Liver (tissue), 9 donors: ENCODE measurements around the gene GALNT10. TPM values are rescaled to one million over a fixed set of nuclear protein-coding genes. Genes with fewer than 3 reads are reported as not detected.

Experiments
- DNase-seq: peaks from one replicate; pipeline ENCODE4 v3.0.0-alpha.2; 2017; ENCODE audit warnings: low spot score
- H3K27ac ChIP-seq, 2 donors: one replicate each; pipeline ENCODE4 v1.7.0; 2013; ENCODE audit warnings: inconsistent platforms in 2 of 2, low read length in 2 of 2, control low read depth in 1 of 2, low read depth in 1 of 2, mild to moderate bottlenecking in 1 of 2
- H3K27me3 ChIP-seq, 4 donors: one replicate each; pipeline versions ENCODE4 v1.6.1 to v1.7.0; 2013; ENCODE audit warnings: low read length in 3 of 4, inconsistent platforms in 1 of 4, mild to moderate bottlenecking in 1 of 4, moderate library complexity in 1 of 4; ENCODE audit not compliant: control insufficient read depth in 4 of 4, insufficient read depth in 4 of 4
- H3K36me3 ChIP-seq, 4 donors: one replicate each; pipeline versions ENCODE4 v1.6.1 to v1.7.0; 2013; ENCODE audit warnings: low read length in 3 of 4, mild to moderate bottlenecking in 3 of 4, low read depth in 1 of 4, moderate library complexity in 1 of 4; ENCODE audit not compliant: control insufficient read depth in 4 of 4, insufficient read depth in 3 of 4
- H3K4me1 ChIP-seq, 4 donors: one replicate each; pipeline versions ENCODE4 v1.6.1 to v1.7.0; 2013; ENCODE audit warnings: low read length in 3 of 4, mild to moderate bottlenecking in 3 of 4, moderate library complexity in 1 of 4; ENCODE audit not compliant: control insufficient read depth in 4 of 4, insufficient read depth in 4 of 4
- H3K4me3 ChIP-seq, 3 donors: one replicate each; pipeline versions ENCODE4 v1.6.1 to v1.7.0; 2013; ENCODE audit warnings: low read length in 3 of 3, control low read depth in 1 of 3, low read depth in 1 of 3, mild to moderate bottlenecking in 1 of 3
- H3K9ac ChIP-seq, 2 donors: one replicate each; pipeline ENCODE4 v1.7.0; 2013; ENCODE audit warnings: low read length in 2 of 2, mild to moderate bottlenecking in 2 of 2, moderate library complexity in 2 of 2, control low read depth in 1 of 2, low read depth in 1 of 2
- H3K9me3 ChIP-seq, 4 donors: one replicate each; pipeline versions ENCODE4 v1.6.1 to v1.7.0; 2013; ENCODE audit warnings: low read length in 3 of 4; ENCODE audit not compliant: control insufficient read depth in 4 of 4
- ATF3 ChIP-seq: IDR thresholded peaks from 2 replicates; pipeline ENCODE4 v1.6.1; 2016; ENCODE audit warnings: antibody characterized with exemption
- CTCF ChIP-seq: fragments of 150-350 bp; IDR thresholded peaks from 2 replicates; pipeline ENCODE4 v1.5.1; 2017; ENCODE audit warnings: improper control_type of control experiment, low read depth, low read length; ENCODE audit not compliant: missing input control
- EGR1 ChIP-seq, 2 donors: IDR thresholded peaks; 2 replicates each; pipeline ENCODE4 v1.6.1; 2016 to 2018; ENCODE audit warnings: antibody characterized with exemption in 2 of 2, low read depth in 2 of 2
- FOXA1 ChIP-seq: IDR thresholded peaks from 2 replicates; pipeline ENCODE4 v1.6.1; 2016; ENCODE audit warnings: antibody characterized with exemption
- FOXA2 ChIP-seq: IDR thresholded peaks from 2 replicates; pipeline ENCODE4 v1.6.1; 2016; ENCODE audit warnings: antibody characterized with exemption
- GABPA ChIP-seq, 2 donors: IDR thresholded peaks in 1 of 2; conservative IDR thresholded peaks in 1 of 2; 2 replicates each; pipeline ENCODE4 v1.6.1; 2016; ENCODE audit warnings: antibody characterized with exemption in 2 of 2, mild to moderate bottlenecking in 1 of 2, moderate library complexity in 1 of 2
- HNF4A ChIP-seq, 2 donors: conservative IDR thresholded peaks; 2 replicates each; pipeline ENCODE4 v1.6.1; 2016; ENCODE audit warnings: antibody characterized with exemption in 2 of 2, mild to moderate bottlenecking in 2 of 2
- JUND ChIP-seq, 2 donors: IDR thresholded peaks; 2 replicates each; pipeline ENCODE4 v1.6.1; 2016; ENCODE audit warnings: antibody characterized with exemption in 2 of 2
- MAX ChIP-seq: IDR thresholded peaks from 2 replicates; pipeline ENCODE4 v1.6.1; 2016; ENCODE audit warnings: antibody characterized with exemption
- NR2F2 ChIP-seq: IDR thresholded peaks from 2 replicates; pipeline ENCODE4 v1.6.1; 2016; ENCODE audit warnings: antibody characterized with exemption
- RAD21 ChIP-seq, 2 donors: IDR thresholded peaks; 2 replicates each; pipeline ENCODE4 v1.6.1; 2016; ENCODE audit warnings: antibody characterized with exemption in 2 of 2, mild to moderate bottlenecking in 2 of 2
- RXRA ChIP-seq, 2 donors: IDR thresholded peaks; 2 replicates each; pipeline ENCODE4 v1.6.1; 2017 to 2018; ENCODE audit warnings: antibody characterized with exemption in 2 of 2, mild to moderate bottlenecking in 1 of 2
- SP1 ChIP-seq: IDR thresholded peaks from 2 replicates; pipeline ENCODE4 v1.6.1; 2018; ENCODE audit warnings: antibody characterized with exemption, mild to moderate bottlenecking
- TAF1 ChIP-seq: conservative IDR thresholded peaks from 2 replicates; pipeline ENCODE4 v1.6.1; 2016; ENCODE audit warnings: antibody characterized with exemption, mild to moderate bottlenecking
- YY1 ChIP-seq: IDR thresholded peaks from 2 replicates; pipeline ENCODE4 v1.6.1; 2016; ENCODE audit warnings: antibody characterized with exemption, mild to moderate bottlenecking
- ZBTB33 ChIP-seq: IDR thresholded peaks from 2 replicates; pipeline ENCODE4 v1.6.1; 2016; ENCODE audit warnings: antibody characterized with exemption
- WGBS: extraction: QIAGEN DNeasy Blood & Tissue Kit; methylation state at CpG from one replicate; pipeline ENCODE4 v1.1.7; 2013; 5-methylcytosine and 5-hydroxymethylcytosine counted together
- polyA plus RNA-seq, 2 donors: library from polyadenylated mRNA; stranded (reverse) in 1 of 2; unstranded in 1 of 2; fragments of 200-250 nt in 1 of 2; fragments of >200 nt in 1 of 2; fragmentation: Nextera tagmentation in 1 of 2; extraction: Ambion mirVana in 1 of 2; gene quantifications; one replicate each; pipeline versions ENCODE4 v1.2.1 to v1.2.3, GENCODE V29; 2013 to 2015
- total RNA-seq, 2 donors: library from RNA; depleted of rRNA; stranded (reverse); fragments of >200 nt; gene quantifications; one replicate each; pipeline ENCODE4 v1.2.3, GENCODE V29; 2014
- donor health status: healthy.
- donor health status: healthy.
- donor health status: healthy.
- donor health status: healthy.
- donor health status: healthy.

Gene GALNT10
- total and polyA plus RNA-seq, 4 donors = 1.1 to 17.8 (median 5.3) TPM

GRCh38 chr5:154372661-154373060, 182.1 kb downstream of the GALNT10 start:
- no peak for TF ChIP-seq MAX
- TF ChIP-seq EGR1 (IDR thresholded peaks at IDR 0.05; ENCODE audit: low read depth in 2 of 2) = no peak
- no peak for TF ChIP-seq ZBTB33
- TF ChIP-seq JUND (IDR thresholded peaks at IDR 0.05) = no peak
- TF ChIP-seq FOXA1 = no peak
- TF ChIP-seq TAF1 = no peak
- no peak for TF ChIP-seq RXRA (IDR thresholded peaks at IDR 0.05)
- TF ChIP-seq CTCF = no peak
- TF ChIP-seq FOXA2 = no peak
- no peak for TF ChIP-seq NR2F2
- TF ChIP-seq RAD21 (IDR thresholded peaks at IDR 0.05) = no peak
- Histone ChIP-seq H3K27ac (no peak overlapping the region), H3K9me3 (no peaks in the 10 kb centered on the region), H3K4me3 (no peak overlapping the region), H3K27me3 (no peaks in the 10 kb centered on the region), H3K36me3 (peaks cover 0 to 7% (median 0%) of the 10 kb centered on the region in 4 donors), H3K9ac (no peak overlapping the region), H3K4me1 (no peaks in the 10 kb centered on the region)
- 94% methylated on average over 5 of the region's 5 CpGs for WGBS
- no peak for DNase-seq

GRCh38 chr5:154373326-154373725, 182.8 kb downstream of the GALNT10 start:
- DNase-seq = no peak
- H3K27ac ChIP-seq = no peak overlapping the region
- 95% methylated on average over 4 of the region's 4 CpGs for WGBS

More at GRCh38 chr5:154373326-154373725, 182.8 kb downstream of the GALNT10 start:
- Histone ChIP-seq H3K4me3 (no peak overlapping the region), H3K4me1 (no peaks in the 10 kb centered on the region), H3K27me3 (no peaks in the 10 kb centered on the region), H3K9ac (no peak overlapping the region), H3K36me3 (peaks cover 0 to 7% (median 0%) of the 10 kb centered on the region in 4 donors), H3K9me3 (no peaks in the 10 kb centered on the region)
- no peak for TF ChIP-seq SP1
- TF ChIP-seq JUND (IDR thresholded peaks at IDR 0.05) = no peak
- no peak for TF ChIP-seq TAF1
- TF ChIP-seq GABPA (IDR thresholded peaks at IDR 0.05 in 1 of 2, conservative IDR thresholded peaks at IDR 0.05 in 1 of 2) = no peak
- no peak for TF ChIP-seq FOXA1
- TF ChIP-seq HNF4A (conservative IDR thresholded peaks at IDR 0.05) = no peak
- no peak for TF ChIP-seq CTCF
- no peak for TF ChIP-seq FOXA2
- no peak for TF ChIP-seq EGR1 (IDR thresholded peaks at IDR 0.05; ENCODE audit: low read depth in 2 of 2)
- no peak for TF ChIP-seq NR2F2
- no peak for TF ChIP-seq ZBTB33
- no peak for TF ChIP-seq YY1
- no peak for TF ChIP-seq ATF3
- TF ChIP-seq RAD21 (IDR thresholded peaks at IDR 0.05) = no peak
